Embryonic facial prominence (tissue), 1 donor: ENCODE data around the gene ZDHHC14.

ENCODE experiments used
- DNase-seq: peaks from one replicate; pipeline ENCODE4 v3.0.0-alpha.2; 2016; ENCODE audit errors: extremely low spot score

Gene ZDHHC14

GRCh38 chr6:157621406-157621805, 240.4 kb downstream of the ZDHHC14 start:
- DNase-seq, result no peak

GRCh38 chr6:157622427-157622826, 241.4 kb downstream of the ZDHHC14 start:
- DNase-seq, result no peak

- no peak for DNase-seq
Observed at GRCh38 chr6:157625111-157625510, 244.1 kb downstream of the ZDHHC14 start.

GRCh38 chr6:157625764-157626163, 244.8 kb downstream of the ZDHHC14 start:
- no peak for DNase-seq

DNA sequence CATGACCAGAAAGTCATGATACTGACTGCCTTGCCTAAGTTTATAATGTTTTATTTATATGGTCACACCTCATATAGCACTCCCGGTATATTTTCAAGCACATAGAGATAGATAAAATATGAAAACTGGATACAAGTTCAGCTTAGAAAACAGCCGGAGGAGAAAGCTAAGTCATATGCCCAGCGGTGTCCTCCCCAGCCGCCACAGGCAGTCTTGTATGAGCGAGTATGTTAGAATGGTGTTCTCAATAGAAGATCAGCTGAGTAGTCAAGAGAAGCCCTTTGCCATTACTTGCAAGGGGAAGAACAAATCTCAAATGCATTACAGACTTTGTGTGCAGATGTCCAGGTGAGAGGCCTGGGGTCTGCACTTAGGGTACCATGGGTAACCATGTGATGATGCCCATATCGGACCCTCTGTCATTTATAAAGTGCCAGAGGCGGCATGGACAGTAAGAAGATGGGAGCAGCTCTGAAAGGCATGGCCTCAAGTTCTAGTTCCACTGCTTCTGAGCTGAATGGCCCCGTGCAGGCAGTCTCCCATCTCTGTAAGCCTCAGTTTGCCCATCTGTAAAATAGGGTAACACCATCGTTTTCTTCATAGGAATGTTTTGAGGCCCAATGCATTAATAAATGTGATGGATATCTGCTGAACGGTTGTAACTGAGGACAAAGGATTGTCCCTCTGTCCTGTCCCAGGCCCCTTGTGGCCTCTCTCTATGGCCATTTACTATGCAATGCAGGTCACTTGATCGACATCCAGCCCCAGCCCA, 246.4 kb downstream of the ZDHHC14 start:
- DNase-seq, result no peak

DNA sequence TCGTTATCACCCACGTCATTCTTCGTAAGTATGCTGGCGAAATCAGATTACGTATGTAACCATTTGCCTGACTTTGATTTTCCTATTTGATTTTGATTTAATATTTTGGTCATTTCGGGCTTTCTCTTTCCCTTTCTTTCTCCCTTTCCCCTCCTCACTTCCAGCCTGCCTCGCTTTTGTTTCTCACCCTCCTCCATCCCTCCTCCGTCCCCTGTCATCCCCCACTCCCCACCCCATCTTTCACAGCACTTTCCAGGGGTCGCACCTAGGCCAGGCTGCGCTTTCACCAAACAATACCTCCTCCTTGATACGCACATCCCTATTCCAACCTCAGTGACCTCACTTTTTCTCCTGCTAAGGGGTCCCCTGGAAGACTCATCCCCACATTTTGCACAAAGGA, 247.5 kb downstream of the ZDHHC14 start:
- no peak for DNase-seq

GRCh38 chr6:157629220-157629619, 248.2 kb downstream of the ZDHHC14 start:
- DNase-seq, result no peak

DNA sequence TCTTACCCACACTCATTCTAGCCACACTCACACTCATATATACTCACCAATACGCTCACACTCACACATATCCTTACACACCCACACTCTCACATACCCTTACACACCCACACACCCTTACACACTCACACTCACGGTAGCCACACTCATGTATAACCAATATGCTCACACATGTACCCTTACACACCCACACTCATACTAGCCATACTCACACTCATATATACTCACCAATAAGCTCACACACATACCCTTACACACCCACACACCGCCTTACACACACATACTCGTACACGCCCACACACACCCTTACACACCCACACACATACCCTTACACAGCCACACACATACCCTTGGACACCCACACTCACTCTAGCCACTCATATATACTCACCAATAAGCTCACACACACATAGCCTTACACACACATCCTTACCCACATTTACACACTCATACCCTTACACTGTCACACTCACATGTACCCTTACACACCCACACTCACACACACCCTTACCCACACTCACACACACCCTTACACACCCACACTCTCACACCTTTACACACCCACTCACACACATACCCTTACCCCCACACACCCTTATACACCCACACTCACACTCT, 249.6 kb downstream of the ZDHHC14 start:
- no peak for DNase-seq

GRCh38 chr6:157631412-157631811, 250.4 kb downstream of the ZDHHC14 start:
- no peak for DNase-seq

- no peak for DNase-seq
Observed at GRCh38 chr6:157631838-157632614, 251.0 kb downstream of the ZDHHC14 start.

DNA sequence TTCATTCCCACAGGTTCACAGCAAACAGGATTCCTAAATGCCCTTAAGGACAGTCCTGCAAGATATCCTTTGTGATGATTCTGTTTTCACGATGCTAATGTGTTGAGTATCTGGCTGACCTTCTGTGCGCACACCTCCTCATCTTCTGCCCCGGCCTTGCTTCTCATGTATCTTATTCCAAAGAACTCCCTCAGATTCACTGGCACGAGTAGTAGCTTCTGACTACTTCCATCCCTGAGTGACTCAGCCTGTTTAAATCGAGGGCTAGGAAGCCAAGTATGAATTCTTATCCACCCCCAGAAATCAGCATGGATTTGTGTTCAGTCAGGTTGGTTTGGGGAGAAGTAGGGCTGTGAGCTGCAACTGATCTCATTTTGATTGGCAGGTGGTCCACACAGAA, 251.8 kb downstream of the ZDHHC14 start:
- no peak for DNase-seq

DNA sequence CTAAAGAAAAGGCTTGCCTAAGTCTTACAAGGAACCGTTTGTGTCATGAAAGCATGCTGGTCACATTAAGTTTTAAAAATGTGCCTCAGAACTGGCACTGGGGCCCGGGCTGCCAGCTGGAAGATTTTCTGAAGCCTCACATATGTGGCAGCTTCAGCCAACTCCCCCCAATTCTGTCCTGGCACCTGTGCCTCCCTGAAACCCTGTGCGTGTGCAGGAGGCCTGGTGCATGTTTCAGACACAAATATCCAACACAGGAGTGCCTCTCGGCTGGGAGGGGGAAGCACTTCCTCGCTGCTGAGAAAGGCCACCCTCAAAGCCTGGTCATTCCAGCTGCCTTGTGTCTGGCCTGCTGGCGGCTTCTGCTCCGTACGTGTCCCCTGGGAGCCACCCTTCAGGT, 253.6 kb downstream of the ZDHHC14 start:
- no peak for DNase-seq

- no peak for DNase-seq
Observed at GRCh38 chr6:157635388-157636244, 254.6 kb downstream of the ZDHHC14 start.

DNA sequence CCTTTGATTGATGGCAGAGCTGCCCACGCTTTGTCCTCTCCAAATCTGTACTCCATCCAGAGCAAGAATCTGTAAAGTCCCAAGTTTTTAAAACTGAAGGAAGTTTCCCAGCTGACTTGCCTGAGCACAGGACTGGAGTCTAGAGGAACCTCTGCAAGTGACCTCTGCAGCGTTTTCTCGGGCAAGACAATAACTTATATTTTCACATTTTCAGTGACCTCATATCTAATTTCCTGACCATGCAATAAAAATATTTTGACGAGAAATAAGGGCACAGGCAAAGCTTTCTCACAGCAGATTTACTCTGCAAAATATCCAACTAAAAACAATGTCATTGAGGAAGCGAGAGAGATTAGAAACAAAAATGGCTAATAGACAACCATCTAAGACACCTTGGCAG, 256.5 kb downstream of the ZDHHC14 start:
- DNase-seq, result no peak

DNA sequence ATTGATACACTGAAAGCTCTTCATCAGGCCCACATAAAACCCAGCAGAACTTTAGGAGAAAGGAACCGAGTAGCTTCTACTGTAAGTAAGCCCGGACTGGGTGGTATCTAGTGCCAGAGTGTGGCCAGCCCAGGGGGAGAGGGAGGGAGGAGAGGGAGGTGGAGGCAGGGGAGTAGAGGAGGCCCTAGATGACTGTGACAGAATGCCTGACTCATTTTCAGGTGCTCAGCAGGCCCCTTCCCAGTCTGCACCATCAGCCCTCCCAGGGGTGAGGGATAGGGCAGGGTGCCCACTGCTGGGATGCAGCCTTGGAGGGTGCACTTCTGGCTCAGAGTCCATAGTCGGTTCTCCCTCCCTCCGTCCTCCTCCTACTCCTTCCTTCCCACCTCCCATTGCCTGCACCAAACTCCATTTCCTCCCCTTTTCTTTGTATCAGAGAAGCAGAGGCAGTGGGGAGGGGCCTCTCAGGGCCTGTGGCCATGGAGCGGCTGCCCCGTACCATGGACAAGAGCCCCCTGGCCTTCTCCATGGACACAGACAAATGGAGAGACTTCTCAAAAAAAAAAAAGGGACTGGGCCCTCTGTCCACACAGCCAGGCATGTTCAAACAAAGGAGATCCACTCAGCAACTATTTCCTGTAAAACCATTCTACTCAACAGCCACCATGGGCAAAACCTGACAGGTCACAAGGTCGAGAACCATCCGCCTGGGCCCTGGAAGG, 257.1 kb downstream of the ZDHHC14 start:
- no peak for DNase-seq

DNA sequence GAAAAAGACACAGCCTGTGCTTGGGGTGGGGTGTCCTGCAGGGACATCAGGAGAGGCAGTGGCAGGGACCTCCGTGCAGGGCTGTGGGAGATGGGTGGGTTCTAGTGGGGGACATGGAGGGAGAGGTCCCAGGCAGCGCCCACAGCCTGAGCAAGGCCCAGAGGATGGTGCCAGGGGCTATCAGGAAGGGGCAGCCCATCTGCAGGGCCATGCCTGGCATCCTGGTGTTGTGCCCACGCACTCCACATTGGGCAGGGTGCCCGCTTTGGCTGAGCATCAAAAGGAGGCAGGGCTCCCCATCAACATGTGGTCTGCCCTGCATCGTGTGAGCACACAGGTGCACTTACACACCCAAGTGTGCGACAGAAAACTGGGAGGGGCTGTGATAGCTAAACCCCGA, 257.8 kb downstream of the ZDHHC14 start:
- no peak for DNase-seq

- DNase-seq, result no peak
Observed at GRCh38 chr6:157640746-157641451, 259.9 kb downstream of the ZDHHC14 start.

GRCh38 chr6:157641837-157642236, 260.8 kb downstream of the ZDHHC14 start:
- DNase-seq, result no peak

DNA sequence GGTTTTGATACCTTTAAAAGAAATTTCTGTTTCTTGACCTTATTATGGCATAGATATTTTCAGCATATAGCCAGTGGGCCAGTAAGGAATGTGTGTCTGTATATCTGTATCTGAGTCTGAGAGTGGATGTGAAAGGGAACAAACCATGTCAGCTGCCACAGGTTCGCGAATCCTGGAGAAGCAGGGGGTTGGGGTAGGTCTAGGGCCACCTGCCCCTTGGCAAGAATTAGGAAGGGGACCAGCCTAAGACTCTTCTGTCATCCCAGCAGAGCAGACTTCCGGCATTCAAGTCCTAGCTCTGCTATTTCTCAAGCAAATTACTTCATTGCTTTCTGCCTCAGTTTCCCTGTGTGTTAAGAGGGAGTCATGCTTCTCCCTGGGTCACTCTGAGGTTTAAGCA, 261.7 kb downstream of the ZDHHC14 start:
- DNase-seq, result no peak

DNA sequence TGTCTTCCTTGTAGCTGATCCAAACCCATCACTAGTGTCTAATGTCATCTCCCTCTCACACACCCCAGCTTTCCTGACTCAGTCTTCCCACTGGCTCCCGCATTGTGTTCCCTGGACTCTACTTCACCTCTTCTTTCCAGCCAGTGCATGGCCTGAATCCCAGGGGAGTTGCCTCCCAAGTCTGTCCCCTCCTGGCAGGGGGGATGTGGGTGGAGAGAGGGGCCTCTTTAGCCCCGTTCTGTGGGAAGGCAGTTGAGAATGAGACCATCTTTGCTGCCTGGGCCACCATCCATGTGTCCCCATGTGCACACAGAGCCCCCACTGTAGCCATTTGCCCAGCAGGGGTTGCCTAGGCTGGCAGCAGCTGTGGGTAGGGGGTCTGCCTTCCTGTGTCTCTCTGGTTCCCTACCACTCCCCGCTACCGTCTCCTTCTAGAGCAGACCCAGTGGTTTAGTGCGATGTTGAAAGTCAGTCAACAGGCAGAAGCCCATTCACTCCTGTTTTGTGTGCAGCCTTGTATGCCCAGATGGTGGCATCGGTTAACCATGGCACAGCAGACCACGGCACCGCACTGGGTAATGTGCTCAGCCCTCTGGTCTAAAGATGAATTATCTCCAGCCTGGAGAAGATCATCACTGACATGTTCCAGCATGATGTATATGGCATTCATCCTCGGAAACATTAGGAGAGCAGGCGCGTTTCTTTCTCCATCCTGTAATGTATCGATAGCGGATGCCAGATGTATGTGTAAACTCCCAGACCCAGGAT, 263.2 kb downstream of the ZDHHC14 start:
- DNase-seq, result no peak
